Subcutaneous adipose tissue (tissue), 4 donors: Measurements from ENCODE around the gene B4GALNT3. TPM values are rescaled to one million over a fixed set of nuclear protein-coding genes. Genes with fewer than 3 reads are reported as not detected.

Experiments used
- total RNA-seq, 4 donors: library from RNA; depleted of rRNA; stranded (reverse); fragments of >200 nt; gene quantifications; one replicate each; pipeline ENCODE4 v1.1.0, GENCODE V29; 2016
- TF ChIP-seq, protein P1 (sequence below): fragments of 450-650 bp; IDR thresholded peaks from one replicate; pipeline ENCODE4 v1.5.1; 2016; ENCODE audit warnings: low read depth, mild to moderate bottlenecking, control low read depth, antibody characterized with exemption, moderate library complexity

B4GALNT3 gene
- total RNA-seq, 4 donors from 2014 or later, result 0.16 to 0.22 (median 0.17) TPM; not detected in 1

- TF ChIP-seq, protein P1, sequence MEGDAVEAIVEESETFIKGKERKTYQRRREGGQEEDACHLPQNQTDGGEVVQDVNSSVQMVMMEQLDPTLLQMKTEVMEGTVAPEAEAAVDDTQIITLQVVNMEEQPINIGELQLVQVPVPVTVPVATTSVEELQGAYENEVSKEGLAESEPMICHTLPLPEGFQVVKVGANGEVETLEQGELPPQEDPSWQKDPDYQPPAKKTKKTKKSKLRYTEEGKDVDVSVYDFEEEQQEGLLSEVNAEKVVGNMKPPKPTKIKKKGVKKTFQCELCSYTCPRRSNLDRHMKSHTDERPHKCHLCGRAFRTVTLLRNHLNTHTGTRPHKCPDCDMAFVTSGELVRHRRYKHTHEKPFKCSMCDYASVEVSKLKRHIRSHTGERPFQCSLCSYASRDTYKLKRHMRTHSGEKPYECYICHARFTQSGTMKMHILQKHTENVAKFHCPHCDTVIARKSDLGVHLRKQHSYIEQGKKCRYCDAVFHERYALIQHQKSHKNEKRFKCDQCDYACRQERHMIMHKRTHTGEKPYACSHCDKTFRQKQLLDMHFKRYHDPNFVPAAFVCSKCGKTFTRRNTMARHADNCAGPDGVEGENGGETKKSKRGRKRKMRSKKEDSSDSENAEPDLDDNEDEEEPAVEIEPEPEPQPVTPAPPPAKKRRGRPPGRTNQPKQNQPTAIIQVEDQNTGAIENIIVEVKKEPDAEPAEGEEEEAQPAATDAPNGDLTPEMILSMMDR, result no peak
Observed at GRCh38 chr12:512933-513332, 53.2 kb downstream of the B4GALNT3 start.

GRCh38 chr12:513446-513845, 53.7 kb downstream of the B4GALNT3 start:
- TF ChIP-seq, protein P1, result no peak

DNA sequence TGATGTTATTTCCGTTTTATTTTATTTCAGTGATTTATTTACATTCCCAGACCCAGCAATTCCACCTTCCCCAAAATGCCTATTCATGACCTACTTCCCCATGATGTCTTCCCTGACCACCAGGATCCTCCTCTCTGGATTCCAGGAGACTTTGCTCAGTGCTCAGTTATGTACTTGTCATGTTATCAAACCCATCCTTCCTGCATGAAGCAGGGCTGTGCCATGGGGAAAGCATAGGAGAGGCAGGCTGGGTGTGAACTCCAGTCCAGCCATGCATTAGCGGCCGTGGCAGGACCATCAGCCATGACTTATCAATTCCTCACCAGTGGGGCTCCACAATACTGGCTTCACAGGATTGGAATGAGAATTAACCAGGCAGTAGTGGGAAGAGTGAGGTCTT, 57.8 kb downstream of the B4GALNT3 start:
- TF ChIP-seq, protein P1, result no peak

GRCh38 chr12:520119-520518, 60.4 kb downstream of the B4GALNT3 start:
- TF ChIP-seq, protein P1, result no peak

GRCh38 chr12:522692-523378, 63.1 kb downstream of the B4GALNT3 start:
- TF ChIP-seq, protein P1, result no peak

GRCh38 chr12:524167-524951, 64.6 kb downstream of the B4GALNT3 start:
- TF ChIP-seq, protein P1, result no peak

- TF ChIP-seq, protein P1, result no peak
Observed at GRCh38 chr12:526089-526488, 66.3 kb downstream of the B4GALNT3 start.
